NCI-H1105 (cell line): ENCODE measurements around the gene ARF1.

Experiments
- DNase-seq: peaks from one replicate; lab custom pipeline; 2025; lab: John Stamatoyannopoulos, UW

ARF1 gene

DNA sequence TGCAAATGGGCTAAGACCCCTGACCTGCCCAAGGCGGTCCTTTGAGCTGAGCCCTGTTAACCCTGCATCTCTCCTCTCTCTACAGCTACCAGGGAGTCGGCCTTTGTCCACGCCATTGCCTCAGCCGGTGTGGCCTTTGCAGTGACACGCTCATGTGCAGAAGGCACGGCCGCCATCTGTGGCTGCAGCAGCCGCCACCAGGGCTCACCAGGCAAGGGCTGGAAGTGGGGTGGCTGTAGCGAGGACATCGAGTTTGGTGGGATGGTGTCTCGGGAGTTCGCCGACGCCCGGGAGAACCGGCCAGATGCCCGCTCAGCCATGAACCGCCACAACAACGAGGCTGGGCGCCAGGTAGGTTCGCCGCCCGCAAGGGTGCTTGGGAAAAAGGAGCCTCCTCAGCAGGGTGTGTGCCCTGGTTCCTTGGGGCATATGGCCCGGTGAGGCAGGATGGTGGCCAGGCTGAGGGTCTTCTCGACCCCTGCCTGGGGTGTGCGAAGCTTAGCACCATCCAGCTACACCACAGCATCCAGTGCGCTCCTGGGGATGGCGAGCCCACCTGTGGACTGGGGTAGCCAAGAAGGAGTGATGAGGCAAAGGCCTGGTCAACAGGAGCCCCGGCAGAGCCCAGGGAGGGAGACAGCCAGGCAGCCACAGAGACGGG, 31.8 kb upstream of the ARF1 start:
- DNase-seq: no peak

- no peak for DNase-seq
These were observed 24.1 kb upstream of the ARF1 start for GRCh38 chr1:228058172-228058948.

- no peak for DNase-seq
These were observed 23.4 kb upstream of the ARF1 start for GRCh38 chr1:228058949-228059633.

DNA sequence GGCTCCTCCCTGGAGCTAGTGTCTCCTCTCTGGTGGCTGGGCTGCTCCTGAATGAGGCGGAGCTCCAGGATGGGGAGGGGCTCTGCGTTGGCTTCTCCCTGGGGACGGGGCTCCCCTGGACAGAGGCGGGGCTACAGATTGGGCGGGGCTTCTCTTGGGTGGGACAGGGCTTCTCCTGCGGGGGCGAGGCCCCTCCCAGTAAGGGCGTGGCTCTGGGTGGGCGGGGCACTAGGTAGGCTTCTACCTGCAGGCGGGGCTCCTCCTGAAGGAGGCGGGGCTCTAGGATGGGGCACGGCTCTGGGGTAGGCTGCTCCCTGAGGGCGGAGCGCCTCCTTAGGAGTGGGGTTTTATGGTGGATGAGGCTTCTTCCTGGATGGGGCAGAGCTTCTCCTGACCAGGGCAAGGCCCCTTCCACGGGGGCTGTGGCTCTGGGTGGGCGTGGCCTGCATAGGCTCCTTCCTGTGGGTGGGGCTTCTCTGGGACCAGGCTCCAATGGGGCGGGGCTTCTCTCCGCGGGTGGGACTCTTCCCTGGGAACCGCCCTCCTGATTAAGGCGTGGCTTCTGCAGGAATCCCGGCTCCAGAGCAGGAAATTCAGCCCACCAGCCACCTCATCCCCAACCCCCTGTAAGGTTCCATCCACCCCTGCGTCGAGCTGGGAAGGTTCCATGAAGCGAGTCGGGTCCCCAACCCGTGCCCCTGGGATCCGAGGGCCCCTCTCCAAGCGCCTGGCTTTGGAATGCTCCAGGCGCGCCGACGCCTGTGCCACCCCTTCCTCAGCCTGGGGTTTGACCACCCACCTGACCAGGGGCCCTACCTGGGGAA, 22.7 kb upstream of the ARF1 start:
- DNase-seq: peak; percentile 86

DNA sequence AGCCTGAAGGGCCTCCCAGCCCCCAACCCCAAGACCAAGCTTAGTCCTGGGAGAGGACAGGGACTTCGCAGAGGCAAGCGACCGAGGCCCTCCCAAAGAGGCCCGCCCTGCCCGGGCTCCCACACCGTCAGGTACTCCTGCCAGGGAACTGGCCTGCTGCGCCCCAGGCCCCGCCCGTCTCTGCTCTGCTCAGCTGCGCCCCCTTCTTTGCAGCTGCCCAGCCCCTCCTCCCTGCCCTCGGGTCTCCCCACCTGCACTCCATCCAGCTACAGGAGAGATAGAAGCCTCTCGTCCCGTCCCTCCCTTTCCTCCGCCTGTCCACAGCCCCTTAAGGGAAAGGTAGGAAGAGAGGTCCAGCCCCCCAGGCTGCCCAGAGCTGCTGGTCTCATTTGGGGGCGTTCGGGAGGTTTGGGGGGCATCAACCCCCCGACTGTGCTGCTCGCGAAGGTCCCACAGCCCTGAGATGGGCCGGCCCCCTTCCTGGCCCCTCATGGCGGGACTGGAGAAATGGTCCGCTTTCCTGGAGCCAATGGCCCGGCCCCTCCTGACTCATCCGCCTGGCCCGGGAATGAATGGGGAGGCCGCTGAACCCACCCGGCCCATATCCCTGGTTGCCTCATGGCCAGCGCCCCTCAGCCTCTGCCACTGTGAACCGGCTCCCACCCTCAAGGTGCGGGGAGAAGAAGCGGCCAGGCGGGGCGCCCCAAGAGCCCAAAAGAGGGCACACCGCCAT, 21.9 kb upstream of the ARF1 start:
- no peak for DNase-seq

- no peak for DNase-seq
These were observed 21.0 kb upstream of the ARF1 start for GRCh38 chr1:228061411-228062084.

GRCh38 chr1:228062085-228062791, 20.3 kb upstream of the ARF1 start:
- DNase-seq: no peak

GRCh38 chr1:228062812-228063211, 19.7 kb upstream of the ARF1 start:
- DNase-seq: no peak

DNA sequence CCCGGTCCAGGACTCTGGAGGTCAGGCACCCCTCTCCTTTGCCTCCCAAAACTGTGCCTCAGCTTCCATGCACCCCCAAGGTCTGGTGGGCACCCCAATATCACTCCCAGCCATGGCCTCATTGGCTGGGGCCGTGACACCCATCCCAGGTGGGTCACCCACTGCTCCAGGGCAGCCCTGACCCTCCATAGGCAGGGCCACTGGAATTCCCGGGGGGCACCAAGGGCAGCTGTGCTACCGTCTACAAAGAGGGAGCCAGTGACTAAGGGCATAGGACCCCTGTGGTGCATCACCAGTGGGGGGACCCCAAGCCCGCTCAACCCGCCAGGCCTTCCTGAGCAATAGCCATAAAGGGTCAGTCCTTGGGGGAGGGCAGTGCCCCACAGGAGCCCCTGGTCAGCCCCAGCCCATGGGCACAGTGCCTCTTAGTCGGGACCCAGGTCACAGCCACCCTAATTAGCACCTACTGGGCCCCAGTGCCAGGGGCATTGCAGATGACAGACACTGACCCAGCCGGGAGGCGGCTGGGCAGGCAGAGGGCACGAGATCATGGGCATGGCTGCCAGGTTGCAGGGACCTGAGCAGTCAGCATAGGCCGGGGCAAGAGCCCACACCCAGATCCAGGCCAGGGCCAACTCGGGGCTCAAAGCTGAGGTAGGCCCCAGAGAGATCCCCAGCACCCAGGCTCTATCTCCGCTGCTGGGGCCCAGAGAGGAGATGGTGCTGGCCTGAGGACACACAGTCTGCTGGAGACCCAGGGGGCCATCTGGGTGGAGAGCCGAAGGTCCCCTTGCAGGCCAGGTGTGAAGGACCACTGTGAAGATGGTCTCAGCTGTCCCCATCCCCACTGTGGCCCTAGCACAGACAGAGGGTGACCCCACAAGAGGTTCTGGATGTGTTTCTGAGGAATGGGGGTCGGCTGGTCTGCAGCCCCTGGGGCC, 19.0 kb upstream of the ARF1 start:
- DNase-seq: no peak

- no peak for DNase-seq
These were observed 18.2 kb upstream of the ARF1 start for GRCh38 chr1:228064296-228064695.

- no peak for DNase-seq
These were observed 17.6 kb upstream of the ARF1 start for GRCh38 chr1:228064741-228065542.

- no peak for DNase-seq
These were observed 16.8 kb upstream of the ARF1 start for GRCh38 chr1:228065543-228066347.

DNA sequence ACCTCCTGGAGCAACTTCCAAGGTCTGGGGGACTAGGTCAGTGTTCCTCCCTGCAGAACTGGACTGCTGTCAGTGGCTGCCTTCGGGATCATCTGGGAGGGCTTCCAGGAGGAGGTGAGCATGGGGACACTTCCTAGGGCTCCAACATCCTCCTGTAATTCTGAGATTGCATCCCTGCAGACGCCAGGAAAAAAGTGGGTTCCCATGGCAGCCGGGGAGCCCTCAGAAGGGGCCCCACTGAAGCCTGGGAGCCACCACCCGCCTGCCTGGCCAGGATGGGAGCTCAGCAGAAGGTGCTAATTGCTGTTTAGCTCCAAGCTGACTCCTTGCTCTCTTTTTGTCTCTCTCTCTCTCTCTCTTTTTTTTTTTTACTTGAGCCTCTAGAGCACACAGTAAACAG, 16.1 kb upstream of the ARF1 start:
- DNase-seq: no peak

DNA sequence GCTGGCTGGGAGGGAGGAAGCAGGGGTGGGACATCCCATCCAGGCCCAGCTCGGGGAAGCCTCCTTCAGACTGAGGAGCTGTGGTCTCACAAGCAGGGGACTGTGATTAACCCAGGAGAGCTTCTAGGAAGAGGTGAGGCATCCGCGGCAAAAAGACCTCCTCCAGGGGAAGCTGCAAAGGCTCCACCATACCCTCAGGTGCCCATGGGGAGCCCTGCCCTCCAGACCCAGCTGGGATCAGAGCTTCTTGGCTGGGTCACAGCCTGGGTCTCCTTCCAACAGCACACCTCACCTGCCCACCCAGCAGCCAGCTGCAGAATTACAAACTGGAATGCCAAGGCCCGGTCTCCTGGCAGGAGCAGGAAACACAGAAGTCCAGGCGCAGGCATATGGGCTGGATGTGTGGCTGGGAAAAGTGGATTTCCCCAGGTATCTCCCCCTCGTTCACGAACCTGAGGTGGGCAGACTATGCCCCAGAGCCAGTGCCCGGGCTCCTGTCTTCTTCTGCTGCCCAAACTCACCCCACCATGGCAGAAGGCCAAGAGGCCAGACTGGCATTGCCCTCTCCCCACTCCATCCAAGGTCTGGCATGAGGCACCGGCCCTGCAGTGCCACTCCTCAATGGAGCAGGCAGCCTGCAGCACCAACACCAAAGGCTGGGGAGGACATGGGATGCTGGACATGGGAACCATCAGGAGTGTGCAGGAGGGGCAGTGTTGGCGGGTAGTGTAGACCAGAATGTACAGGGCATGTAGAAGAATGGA, 15.4 kb upstream of the ARF1 start:
- no peak for DNase-seq

GRCh38 chr1:228068359-228068758, 14.1 kb upstream of the ARF1 start:
- DNase-seq: no peak

DNA sequence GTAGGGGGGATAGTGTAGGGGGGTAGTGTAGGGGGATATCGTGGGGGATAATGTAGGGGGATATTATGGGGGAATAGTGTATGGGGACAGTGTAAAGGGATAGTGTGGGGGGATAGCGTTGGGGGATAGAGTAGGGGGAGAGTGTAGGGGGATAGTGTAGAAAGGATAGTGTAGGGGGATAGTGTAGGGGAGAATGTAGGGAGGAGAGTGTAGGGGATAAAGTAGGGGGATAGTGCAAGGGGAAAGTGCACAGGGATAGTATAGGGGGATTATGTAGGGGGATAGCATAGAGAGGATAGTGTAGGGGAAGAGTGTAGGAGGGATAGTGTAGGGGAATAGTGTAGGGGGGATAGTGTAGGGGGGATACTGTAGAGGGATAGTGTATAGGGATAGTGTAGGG, 12.3 kb upstream of the ARF1 start:
- DNase-seq: no peak

DNA sequence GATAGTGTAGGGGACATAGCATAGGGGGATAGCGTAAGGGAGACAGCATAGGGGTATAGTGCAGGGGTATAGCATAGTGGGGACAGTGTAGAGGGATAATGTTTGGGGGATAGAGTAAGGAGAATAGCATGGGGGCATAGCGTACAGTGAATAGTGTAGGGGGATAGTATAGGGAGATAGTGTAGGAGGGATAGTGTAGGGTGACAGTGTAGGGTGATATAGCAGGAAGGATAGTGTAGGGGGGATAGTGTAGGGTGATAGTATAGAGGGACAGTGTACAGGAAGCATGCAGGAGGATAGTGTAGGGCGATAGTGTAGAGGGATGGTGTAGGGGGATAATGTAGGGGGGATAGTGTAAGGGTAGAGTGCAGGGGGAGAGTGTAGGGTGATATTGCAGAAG, 11.7 kb upstream of the ARF1 start:
- no peak for DNase-seq
